Measurements from ENCODE around the gene ELP5.

DNA sequence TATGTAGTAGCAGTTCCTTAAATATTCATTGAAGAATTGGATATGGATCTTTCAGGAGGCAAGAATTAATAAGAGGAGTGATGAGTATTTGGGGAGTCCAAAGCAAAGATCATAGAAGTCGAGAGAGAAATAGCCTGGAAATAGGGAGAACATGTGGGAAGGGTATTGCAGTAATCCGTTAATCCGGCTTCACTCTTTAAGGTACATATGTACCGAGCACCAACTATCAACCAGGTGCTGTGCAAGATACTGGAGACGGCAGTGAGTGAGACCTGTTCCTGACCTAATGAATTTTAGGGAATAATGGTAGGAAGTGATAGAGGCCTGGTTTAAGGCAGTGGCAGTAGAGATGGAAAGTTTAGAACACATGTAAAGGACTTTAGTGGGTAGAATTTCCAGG, 1.1 kb downstream of the ELP5 start:
- TF ChIP-seq, protein P1, sequence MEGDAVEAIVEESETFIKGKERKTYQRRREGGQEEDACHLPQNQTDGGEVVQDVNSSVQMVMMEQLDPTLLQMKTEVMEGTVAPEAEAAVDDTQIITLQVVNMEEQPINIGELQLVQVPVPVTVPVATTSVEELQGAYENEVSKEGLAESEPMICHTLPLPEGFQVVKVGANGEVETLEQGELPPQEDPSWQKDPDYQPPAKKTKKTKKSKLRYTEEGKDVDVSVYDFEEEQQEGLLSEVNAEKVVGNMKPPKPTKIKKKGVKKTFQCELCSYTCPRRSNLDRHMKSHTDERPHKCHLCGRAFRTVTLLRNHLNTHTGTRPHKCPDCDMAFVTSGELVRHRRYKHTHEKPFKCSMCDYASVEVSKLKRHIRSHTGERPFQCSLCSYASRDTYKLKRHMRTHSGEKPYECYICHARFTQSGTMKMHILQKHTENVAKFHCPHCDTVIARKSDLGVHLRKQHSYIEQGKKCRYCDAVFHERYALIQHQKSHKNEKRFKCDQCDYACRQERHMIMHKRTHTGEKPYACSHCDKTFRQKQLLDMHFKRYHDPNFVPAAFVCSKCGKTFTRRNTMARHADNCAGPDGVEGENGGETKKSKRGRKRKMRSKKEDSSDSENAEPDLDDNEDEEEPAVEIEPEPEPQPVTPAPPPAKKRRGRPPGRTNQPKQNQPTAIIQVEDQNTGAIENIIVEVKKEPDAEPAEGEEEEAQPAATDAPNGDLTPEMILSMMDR (IDR thresholded peaks at IDR 0.05): no peak
- no peak for TF ChIP-seq POLR2A (IDR thresholded peaks at IDR 0.05)

Measured in esophagus squamous epithelium (tissue), 4 donors.